Measurements from ENCODE around the gene CPN2. TPM values are rescaled to one million over a fixed set of nuclear protein-coding genes. Genes with fewer than 3 reads are reported as not detected.

Gene CPN2
- total and polyA plus RNA-seq, 2 of the 8 experiments (the other 6 are each of a cell fraction or from before 2014, with no cell fraction given), result 0.03 TPM; not detected in 1

GRCh38 chr3:194300936-194301335, 50.2 kb downstream of the CPN2 start:
- H2BK15ac ChIP-seq (ENCODE audit: low read length), result no peak overlapping the region
- no peak for DNase-seq (ENCODE audit: low read depth in 1 of 2, low spot score in 2 of 2)
- no peak overlapping the region for H3K23ac ChIP-seq (ENCODE audit: insufficient read length)
- H2BK12ac ChIP-seq (ENCODE audit: low read depth, low read length), result no peak overlapping the region
- ChIA-PET CTCF (ENCODE audit: partially characterized antibody) (interaction anchor here (0.7 to 4.5 kb wide), 7 partner anchors 8 to 115 kb away, joined by 3 to 31 read pairs (median 5); no protein-coding TSS in a partner anchor), POLR2A (ENCODE audit: partially characterized antibody) (interaction anchor here (1.2 to 1.8 kb wide), 3 partner anchors 13 to 162 kb away, joined by 3 to 6 read pairs (median 3); no protein-coding TSS in a partner anchor)
- H4K8ac ChIP-seq (ENCODE audit: extremely low read depth, insufficient read depth, low read length), result no peak overlapping the region
- no peak overlapping the region for H3K9ac ChIP-seq (replicated peaks in 1 of 4; ENCODE audit: extremely low read depth in 1 of 4, low read depth in 3 of 4, low read length in 3 of 4)
- H2BK120ac ChIP-seq (replicated peaks; ENCODE audit: low read depth, low read length), result no peak overlapping the region
- WGBS, 2 experiments (ENCODE audit: extremely low coverage in 1 of 2, insufficient coverage in 1 of 2, insufficient read length in 1 of 2, insufficient replicate concordance in 2 of 2, low coverage in 1 of 2, low lambda C conversion rate in 2 of 2, missing lambda C conversion rate in 1 of 2), result 90% methylated on average over 6 of the region's 6 CpGs; no CpG with 5 or more reads in 1 of the 2 experiments
- no peaks in the 10 kb centered on the region; the same call in 1 of the 2 replicates for H3K23me2 ChIP-seq (ENCODE audit: low read depth, low read length)
- peaks cover 6 to 30% (median 13%) of the 10 kb centered on the region in 4 experiments for H3K4me1 ChIP-seq (replicated peaks in 1 of 4; ENCODE audit: control insufficient read depth in 3 of 4, insufficient read depth in 4 of 4, low read length in 3 of 4)
- H3K27me3 ChIP-seq (replicated peaks in 1 of 4; ENCODE audit: control insufficient read depth in 3 of 4, extremely low read depth in 1 of 4, insufficient read depth in 3 of 4, low read length in 3 of 4), result peaks cover 0 to 2% (median 0%) of the 10 kb centered on the region in 4 experiments; a peak in 3 of 7 replicates
- no peak overlapping the region for H2BK5ac ChIP-seq (ENCODE audit: low read depth, low read length)
- no peak for FAIRE-seq
- TF ChIP-seq KDM5A (IDR thresholded peaks at IDR 0.05; ENCODE audit: low read length) (no peak), KDM4A (IDR thresholded peaks at IDR 0.05; ENCODE audit: low read depth, low read length, severe bottlenecking) (no peak), CBX5 (IDR thresholded peaks at IDR 0.05; ENCODE audit: low read depth, low read length) (no peak), KDM1A (IDR thresholded peaks at IDR 0.05; ENCODE audit: borderline replicate concordance, low read length) (no peak), ATF2 (IDR thresholded peaks at IDR 0.05; ENCODE audit: low read length) (no peak), RAD21 (IDR thresholded peaks at IDR 0.05 in 1 of 2, conservative IDR thresholded peaks at IDR 0.05 in 1 of 2; ENCODE audit: low read depth in 2 of 2, low read length in 2 of 2) (no peak)
- H4K20me1 ChIP-seq (replicated peaks in 1 of 2; ENCODE audit: control insufficient read depth in 1 of 2, insufficient read depth in 2 of 2, low read length in 2 of 2), result no peaks in the 10 kb centered on the region
- H3K4me2 ChIP-seq (ENCODE audit: insufficient read depth in 1 of 2, low read depth in 2 of 2, low read length in 2 of 2), result no peak overlapping the region
- H3K4me3 ChIP-seq (ENCODE audit: extremely low read depth in 1 of 4, insufficient read depth in 2 of 4, low read depth in 3 of 4, low read length in 4 of 4), result no peak overlapping the region
- no peak overlapping the region for H4K91ac ChIP-seq (replicated peaks; ENCODE audit: insufficient read length, low read length)
- no peak overlapping the region for H4K5ac ChIP-seq (ENCODE audit: insufficient read length, low read depth, low read length)
- no peak overlapping the region for H2AK5ac ChIP-seq (ENCODE audit: low read depth, low read length)
- H3K56ac ChIP-seq (replicated peaks; ENCODE audit: insufficient read length, low read depth, low read length), result no peak overlapping the region
- no peak overlapping the region for H3K14ac ChIP-seq (ENCODE audit: insufficient read length)
- H3K27ac ChIP-seq (ENCODE audit: low read depth, low read length), result no peak overlapping the region
- no peak overlapping the region for H2AFZ ChIP-seq (ENCODE audit: low read length)
- H3K4ac ChIP-seq (replicated peaks; ENCODE audit: insufficient read length, low read depth, low read length), result no peak overlapping the region
- H3K9me3 ChIP-seq (ENCODE audit: insufficient read depth in 2 of 2, low read depth in 1 of 2, low read length in 1 of 2), result no peaks in the 10 kb centered on the region
- no peaks in the 10 kb centered on the region for H3K79me2 ChIP-seq (ENCODE audit: control insufficient read depth in 1 of 2, insufficient read depth in 2 of 2, low read length in 2 of 2)
- no peaks in the 10 kb centered on the region for H3K36me3 ChIP-seq (ENCODE audit: control insufficient read depth in 2 of 4, insufficient read depth in 4 of 4, low read length in 3 of 4)
- no peaks in the 10 kb centered on the region for H3K79me1 ChIP-seq (ENCODE audit: low read depth, low read length)
- no peak overlapping the region for H2BK20ac ChIP-seq (ENCODE audit: low read length)
- H3K18ac ChIP-seq (ENCODE audit: extremely low read depth, low read length), result no peak overlapping the region

Measured in H1 (cell line).